IgD-negative memory B cell (primary cell): Measurements from ENCODE around the gene MROH9. TPM values are rescaled to one million over a fixed set of nuclear protein-coding genes. Genes with fewer than 3 reads are reported as not detected.
"Not testable (repeated sequence)": the region's sequence is repeated elsewhere in the genome, so short reads cannot be mapped to it uniquely, and the experiment has no call there.

Source experiments
- H3K27ac Mint-ChIP-seq, 3 donors: one replicate each; pipeline ENCODE4 v1.8.0; 2020 to 2022; ENCODE audit warnings: mild to moderate bottlenecking in 3 of 3, mixed read lengths in 3 of 3, moderate library complexity in 1 of 3
- H3K27me3 Mint-ChIP-seq: one replicate; pipeline ENCODE4 v1.8.0; 2021; ENCODE audit warnings: mixed read lengths
- H3K36me3 Mint-ChIP-seq: one replicate; pipeline ENCODE4 v1.8.0; 2020; ENCODE audit warnings: mild to moderate bottlenecking, mixed read lengths
- H3K4me1 Mint-ChIP-seq, 3 donors: one replicate each; pipeline ENCODE4 v1.8.0; 2020 to 2022; ENCODE audit warnings: mixed read lengths in 3 of 3, mild to moderate bottlenecking in 1 of 3
- H3K4me3 Mint-ChIP-seq, 4 donors: one replicate each; pipeline ENCODE4 v1.8.0; 2020 to 2022; ENCODE audit warnings: mild to moderate bottlenecking in 4 of 4, mixed read lengths in 4 of 4, moderate library complexity in 3 of 4
- H3K9me3 Mint-ChIP-seq, 3 donors: one replicate each; pipeline ENCODE4 v1.8.0; 2020 to 2021; ENCODE audit warnings: mixed read lengths in 3 of 3, mild to moderate bottlenecking in 1 of 3
- polyA plus RNA-seq: library from polyadenylated mRNA; unstranded; fragments of 300-500 nt; fragmentation: Illumina TruSeq; gene quantifications from one replicate; pipeline ENCODE4 v1.2.3, GENCODE V29; 2021

The MROH9 gene
- polyA plus RNA-seq, 1 donor from 2014 or later = not detected

DNA sequence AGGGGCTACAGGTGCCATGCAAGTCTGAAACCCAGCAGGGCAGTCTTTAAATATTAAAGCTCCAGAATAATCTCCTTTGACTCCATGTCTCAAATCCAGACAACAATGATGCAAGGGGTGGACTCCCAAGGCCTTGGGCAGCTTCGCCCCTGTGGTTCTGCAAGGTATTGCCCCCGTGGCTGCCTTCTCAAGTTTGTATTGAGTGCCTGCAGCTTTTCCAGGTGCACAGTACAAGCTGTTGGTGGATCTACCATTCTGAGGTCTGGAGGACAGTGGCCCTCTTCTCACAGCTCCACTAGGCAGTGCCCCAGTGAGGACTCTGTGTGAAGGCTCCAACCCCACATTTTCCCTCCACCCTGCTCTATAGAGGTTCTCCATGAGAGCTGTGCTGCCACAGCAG lies 3.7 kb upstream of the MROH9 start:
- Mint-ChIP-seq H3K27me3 (no peaks in the 10 kb centered on the region), H3K4me1 (peaks cover 0 to 8% (median 2%) of the 10 kb centered on the region in 3 donors), H3K36me3 (peaks cover 2% of the 10 kb centered on the region), H3K4me3 (no peak overlapping the region), H3K27ac (no peak overlapping the region), H3K9me3 (no peaks in the 10 kb centered on the region)

DNA sequence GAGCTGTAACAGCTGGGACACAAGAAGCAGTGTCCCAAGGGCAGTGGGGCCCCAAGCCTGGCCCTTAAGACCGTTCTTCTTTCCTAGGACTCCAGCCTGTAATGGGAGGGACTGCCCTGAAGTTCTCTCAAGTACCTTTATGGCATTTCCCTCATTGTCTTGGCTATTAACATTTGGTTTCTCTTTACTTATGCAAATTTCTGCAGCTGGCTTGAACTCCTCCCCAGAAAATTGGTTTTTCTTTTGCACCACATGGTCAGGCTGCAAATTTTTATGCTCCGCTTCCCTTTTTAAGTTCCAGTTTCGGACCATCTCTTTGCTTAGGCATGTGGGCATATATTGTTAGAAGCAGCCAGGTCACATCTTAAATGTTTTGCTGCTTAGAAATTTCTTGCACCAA lies 3.1 kb upstream of the MROH9 start:
- Mint-ChIP-seq H3K4me1 (peaks cover 0 to 8% (median 2%) of the 10 kb centered on the region in 3 donors), H3K4me3 (no peak overlapping the region), H3K27me3 (no peaks in the 10 kb centered on the region), H3K36me3 (peaks cover 2% of the 10 kb centered on the region), H3K9me3 (no peaks in the 10 kb centered on the region), H3K27ac (no peak overlapping the region)

DNA sequence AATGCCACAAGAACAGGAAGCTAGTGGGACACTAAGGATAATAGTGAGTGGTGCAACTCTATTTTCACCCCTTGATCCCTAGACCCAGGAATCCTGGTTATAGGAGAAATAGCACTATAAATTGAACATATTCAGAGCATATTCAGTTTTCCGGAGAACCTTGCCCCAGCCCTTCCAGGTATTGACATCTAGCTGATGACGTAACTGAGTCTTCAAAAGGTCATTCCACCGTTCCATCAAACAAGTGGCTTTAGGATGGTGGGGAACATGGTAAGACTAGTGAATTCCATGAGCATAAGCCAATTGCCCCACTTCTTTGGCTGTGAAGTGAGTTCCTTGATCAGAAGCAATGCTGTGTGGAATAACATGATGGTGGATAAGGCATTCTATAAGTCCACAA lies 2.9 kb downstream of the MROH9 start:
- Mint-ChIP-seq H3K4me3 (no peak overlapping the region), H3K4me1 (no peaks in the 10 kb centered on the region), H3K36me3 (no peaks in the 10 kb centered on the region), H3K9me3 (peaks cover 0 to 5% (median 0%) of the 10 kb centered on the region in 3 donors), H3K27ac (no peak overlapping the region), H3K27me3 (peaks cover 3% of the 10 kb centered on the region)

DNA sequence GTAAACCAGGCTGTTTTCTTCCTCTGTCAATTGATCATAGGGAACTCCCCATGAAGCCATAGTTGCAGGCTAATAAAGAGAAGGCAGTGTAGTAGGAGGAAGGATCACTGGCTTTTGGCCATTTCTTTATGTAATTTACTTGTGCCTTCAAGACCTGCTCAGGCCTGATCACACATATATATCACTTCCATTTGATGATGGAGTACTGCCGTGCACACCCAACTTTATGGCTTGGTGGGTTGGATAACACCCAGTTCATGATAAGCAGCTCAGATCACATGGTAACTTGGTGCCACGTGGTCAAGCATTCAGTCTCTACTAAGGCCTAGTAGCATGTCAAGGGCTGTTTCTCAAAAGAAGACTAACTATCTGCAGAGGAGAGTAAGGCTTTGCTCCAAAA lies 4.1 kb downstream of the MROH9 start:
- Mint-ChIP-seq H3K27ac (no peak overlapping the region), H3K9me3 (peaks cover 0 to 5% (median 0%) of the 10 kb centered on the region in 3 donors), H3K27me3 (peaks cover 3% of the 10 kb centered on the region), H3K4me3 (no peak overlapping the region), H3K36me3 (no peaks in the 10 kb centered on the region), H3K4me1 (no peaks in the 10 kb centered on the region)

DNA sequence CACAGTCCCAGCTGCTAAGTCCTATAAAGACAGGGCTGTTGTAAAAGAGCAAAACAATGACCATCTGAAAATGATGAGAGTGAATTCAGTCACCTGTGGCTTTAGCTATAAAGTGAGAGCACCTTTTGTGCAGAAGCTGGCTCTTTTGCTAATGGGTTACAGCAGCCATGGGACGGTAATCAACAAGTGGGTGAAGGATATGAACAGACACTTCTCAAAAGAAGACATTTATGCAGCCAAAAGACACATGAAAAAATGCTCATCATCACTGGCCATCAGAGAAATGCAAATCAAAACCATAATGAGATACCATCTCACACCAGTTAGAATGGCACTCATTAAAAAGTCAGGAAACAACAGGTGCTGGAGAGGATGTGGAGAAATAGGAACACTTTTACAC lies 16.4 kb downstream of the MROH9 start:
- H3K4me3 Mint-ChIP-seq, H3K36me3 Mint-ChIP-seq, H3K27ac Mint-ChIP-seq, H3K27me3 Mint-ChIP-seq, H3K9me3 Mint-ChIP-seq, H3K4me1 Mint-ChIP-seq: not testable (repeated sequence)

DNA sequence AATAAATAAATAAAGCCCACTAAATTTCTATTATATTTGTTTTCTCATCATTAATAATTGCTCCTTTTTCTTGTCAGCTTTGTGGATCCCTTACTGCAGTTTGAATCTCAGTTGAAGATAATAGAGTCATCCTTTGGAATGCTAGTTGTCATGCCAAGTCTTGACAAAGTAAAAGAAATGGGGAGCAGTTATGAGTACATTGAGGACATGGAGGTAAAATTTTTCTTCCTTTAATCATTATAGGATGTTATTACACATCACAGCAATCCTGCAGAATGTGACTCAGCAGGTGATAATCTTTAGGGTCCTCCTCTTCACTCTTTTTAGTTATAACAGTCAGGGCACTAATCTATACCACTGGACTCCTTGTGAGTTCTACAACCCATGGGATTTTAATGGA lies 24.1 kb downstream of the MROH9 start:
- Mint-ChIP-seq H3K27ac (no peak overlapping the region), H3K9me3 (no peaks in the 10 kb centered on the region), H3K4me1 (no peaks in the 10 kb centered on the region), H3K4me3 (no peak overlapping the region), H3K36me3 (no peaks in the 10 kb centered on the region), H3K27me3 (no peaks in the 10 kb centered on the region)

DNA sequence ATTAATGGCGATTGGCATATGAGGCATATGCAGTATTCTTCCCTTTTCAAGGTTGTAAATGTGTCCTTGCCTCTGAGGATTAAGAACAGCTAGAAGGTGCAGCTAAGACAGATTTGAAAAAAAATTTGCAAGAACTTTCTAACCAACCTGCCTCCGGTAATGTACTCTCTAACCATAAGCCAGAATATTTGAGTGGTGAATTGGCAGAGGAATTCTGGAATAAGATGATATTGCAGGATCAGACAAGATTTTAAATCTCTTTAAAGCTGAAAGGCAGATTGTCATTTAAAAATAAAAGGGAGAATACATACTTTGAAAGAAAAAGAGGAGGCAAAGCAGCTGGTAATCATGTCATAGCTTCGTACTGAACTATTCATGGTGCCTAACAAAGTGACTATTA lies 29.2 kb downstream of the MROH9 start:
- no peaks in the 10 kb centered on the region for H3K4me1 Mint-ChIP-seq
- no peaks in the 10 kb centered on the region for H3K27me3 Mint-ChIP-seq
- no peaks in the 10 kb centered on the region for H3K9me3 Mint-ChIP-seq
- no peak overlapping the region for H3K27ac Mint-ChIP-seq
- H3K36me3 Mint-ChIP-seq = no peaks in the 10 kb centered on the region
- H3K4me3 Mint-ChIP-seq = no peak overlapping the region

DNA sequence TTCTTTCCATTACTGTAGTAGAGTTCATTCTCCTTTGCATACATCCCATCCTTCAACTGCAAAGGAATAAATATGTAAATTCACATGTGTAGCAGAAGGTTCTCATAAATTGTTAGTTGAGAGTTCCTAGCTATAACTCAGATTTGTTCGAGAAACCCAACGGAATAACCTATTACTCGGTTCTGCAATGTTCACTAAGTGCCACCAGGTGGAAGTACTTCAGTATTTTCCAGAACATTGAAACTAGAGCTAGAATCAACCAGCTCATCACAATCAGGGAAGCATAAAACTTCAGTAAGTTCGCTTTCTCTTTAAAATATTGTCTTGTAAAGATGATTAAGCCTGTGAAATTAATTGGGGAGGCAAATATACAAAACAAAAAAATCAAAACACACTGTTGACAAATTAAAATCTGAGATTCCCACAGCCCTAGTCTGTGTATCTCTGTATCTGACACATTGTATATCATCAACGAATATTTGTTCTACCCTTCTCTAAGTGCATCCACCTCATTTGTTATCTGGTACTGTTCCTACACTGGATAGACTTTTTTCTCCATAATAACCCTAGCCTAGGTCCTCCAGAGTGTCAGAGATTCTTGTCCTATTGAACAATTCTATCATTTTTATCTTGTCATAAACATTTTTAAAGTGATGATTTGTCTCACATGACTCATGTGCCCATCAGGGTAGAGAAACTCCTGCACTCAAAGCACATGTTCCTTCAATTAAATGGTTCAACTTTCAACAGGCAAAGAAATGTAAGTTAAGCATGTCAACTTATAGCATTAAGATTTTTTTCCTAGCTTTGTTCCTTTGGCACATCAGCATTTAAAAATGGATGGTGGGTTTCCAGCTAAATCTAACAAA lies 31.9 kb downstream of the MROH9 start:
- H3K4me3 Mint-ChIP-seq = no peak overlapping the region
- no peak overlapping the region for H3K27ac Mint-ChIP-seq
- no peaks in the 10 kb centered on the region for H3K9me3 Mint-ChIP-seq
- H3K36me3 Mint-ChIP-seq = no peaks in the 10 kb centered on the region
- H3K27me3 Mint-ChIP-seq = no peaks in the 10 kb centered on the region
- no peaks in the 10 kb centered on the region for H3K4me1 Mint-ChIP-seq

DNA sequence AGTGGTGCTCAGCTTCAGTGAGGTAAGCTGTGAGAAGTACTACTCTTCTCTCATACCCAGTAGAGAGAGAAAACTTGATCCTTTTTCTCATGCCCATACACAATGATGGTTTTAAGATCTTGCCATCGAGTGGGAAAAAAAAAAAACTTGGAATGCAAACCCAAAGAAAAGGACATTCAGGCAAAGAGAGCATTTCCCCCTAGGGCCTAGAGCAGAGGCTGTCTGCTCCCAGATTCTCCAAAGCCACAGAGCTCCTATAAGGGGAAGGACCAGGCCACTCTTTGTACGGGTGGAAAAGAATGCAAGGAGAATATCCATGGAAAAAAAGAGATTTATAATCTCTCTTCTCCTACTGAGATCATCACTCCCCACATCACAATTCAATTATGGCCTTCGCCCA lies 34.9 kb downstream of the MROH9 start:
- H3K27me3 Mint-ChIP-seq = peaks cover 3% of the 10 kb centered on the region
- no peaks in the 10 kb centered on the region for H3K36me3 Mint-ChIP-seq
- no peak overlapping the region for H3K27ac Mint-ChIP-seq
- no peaks in the 10 kb centered on the region for H3K4me1 Mint-ChIP-seq
- no peak overlapping the region for H3K4me3 Mint-ChIP-seq
- no peaks in the 10 kb centered on the region for H3K9me3 Mint-ChIP-seq

DNA sequence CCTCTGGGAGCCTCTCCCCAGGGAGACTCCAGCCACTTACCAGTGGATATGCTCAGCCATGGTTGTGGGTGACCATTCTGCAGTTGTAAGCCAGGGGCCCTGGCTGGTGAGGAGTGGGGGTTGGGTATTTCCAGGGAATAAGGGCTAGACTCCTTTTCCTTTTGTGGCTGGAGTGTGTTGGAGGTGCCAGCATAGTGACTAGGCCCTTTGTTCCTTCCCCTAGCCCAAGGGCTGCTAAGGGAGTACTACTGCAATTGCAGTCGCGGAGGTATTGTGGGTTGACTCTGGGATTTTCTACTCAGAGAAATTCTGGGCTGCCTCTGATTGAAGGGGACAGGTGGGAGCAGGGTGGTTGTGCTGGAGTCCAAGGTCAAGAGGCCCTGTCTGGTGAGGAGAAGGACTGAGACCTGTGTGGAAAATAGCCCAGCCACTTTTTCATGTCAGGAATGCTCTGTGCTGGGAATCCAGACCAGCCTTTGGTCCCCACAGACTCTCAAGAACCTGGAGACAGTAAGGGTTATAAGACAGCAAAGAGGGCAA lies 43.1 kb downstream of the MROH9 start:
- no peak overlapping the region for H3K4me3 Mint-ChIP-seq
- peaks cover 1% of the 10 kb centered on the region for H3K27me3 Mint-ChIP-seq
- H3K36me3 Mint-ChIP-seq = no peaks in the 10 kb centered on the region
- H3K4me1 Mint-ChIP-seq = no peaks in the 10 kb centered on the region
- H3K27ac Mint-ChIP-seq = no peak overlapping the region
- peaks cover 11 to 17% (median 11%) of the 10 kb centered on the region in 3 donors for H3K9me3 Mint-ChIP-seq

DNA sequence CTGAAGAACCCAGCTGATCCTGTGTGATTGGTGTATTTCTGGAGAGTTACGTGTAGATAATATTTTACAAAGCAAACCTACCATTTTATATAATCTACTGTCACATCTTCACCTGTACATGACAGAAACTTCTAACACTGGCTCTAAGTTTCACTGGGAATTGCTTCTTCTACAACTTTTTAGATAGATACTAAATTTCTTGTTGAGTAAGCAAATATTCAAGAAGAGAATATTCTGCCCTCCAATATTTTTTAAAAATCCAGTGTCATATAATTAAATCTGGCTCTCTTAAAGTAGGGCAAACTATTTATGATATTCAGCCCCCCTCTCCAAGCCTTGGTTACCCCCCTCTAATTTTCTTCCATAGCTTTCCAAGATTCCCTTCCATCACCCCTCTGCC lies 50.1 kb downstream of the MROH9 start:
- Mint-ChIP-seq H3K4me1 (no peaks in the 10 kb centered on the region), H3K9me3 (peaks cover 3 to 5% (median 4%) of the 10 kb centered on the region in 3 donors), H3K27me3 (peaks cover 1% of the 10 kb centered on the region), H3K4me3 (no peak overlapping the region), H3K27ac (no peak overlapping the region), H3K36me3 (no peaks in the 10 kb centered on the region)

DNA sequence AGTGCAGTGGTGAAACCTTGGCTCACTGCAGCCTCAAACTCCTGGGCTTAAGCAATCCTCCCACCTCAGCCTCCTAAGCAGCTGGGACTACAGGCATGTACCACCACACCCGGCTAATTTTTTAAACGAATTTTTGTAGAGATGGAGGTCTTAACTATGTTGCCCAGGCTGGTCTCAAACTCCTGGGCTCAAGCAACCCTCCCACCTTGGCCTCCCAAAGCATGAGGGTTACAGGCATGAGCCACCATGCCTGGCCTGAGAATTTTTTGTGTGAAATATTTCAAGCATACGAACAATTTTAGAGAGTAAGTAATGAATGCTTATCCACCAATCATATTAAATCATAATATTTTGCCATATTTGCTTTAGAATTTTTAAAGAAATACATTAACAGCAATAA lies 51.6 kb downstream of the MROH9 start:
- Mint-ChIP-seq H3K27ac (no peak overlapping the region), H3K4me3 (no peak overlapping the region), H3K36me3 (no peaks in the 10 kb centered on the region), H3K4me1 (no peaks in the 10 kb centered on the region), H3K9me3 (no peaks in the 10 kb centered on the region), H3K27me3 (no peaks in the 10 kb centered on the region)

DNA sequence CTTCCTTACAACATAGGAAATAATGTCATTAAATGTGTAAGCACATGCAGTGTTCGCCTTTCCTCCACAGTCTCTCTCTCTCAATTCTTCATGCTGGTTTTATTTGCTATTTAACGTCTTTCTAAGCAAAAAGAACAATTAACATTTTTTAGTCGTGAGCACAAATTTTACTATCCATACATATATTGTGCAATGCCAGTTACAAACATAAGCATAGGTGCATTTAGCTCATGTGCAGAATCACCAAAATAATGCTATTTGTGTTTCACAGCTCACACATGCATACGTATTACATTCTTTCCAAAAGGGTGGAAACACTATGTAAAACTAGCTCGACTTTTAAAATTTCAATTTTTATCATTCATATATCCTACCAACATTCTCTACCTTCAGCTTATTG lies 52.1 kb downstream of the MROH9 start:
- H3K27me3 Mint-ChIP-seq = no peaks in the 10 kb centered on the region
- H3K27ac Mint-ChIP-seq = no peak overlapping the region
- H3K9me3 Mint-ChIP-seq = no peaks in the 10 kb centered on the region
- no peak overlapping the region for H3K4me3 Mint-ChIP-seq
- no peaks in the 10 kb centered on the region for H3K36me3 Mint-ChIP-seq
- no peaks in the 10 kb centered on the region for H3K4me1 Mint-ChIP-seq

DNA sequence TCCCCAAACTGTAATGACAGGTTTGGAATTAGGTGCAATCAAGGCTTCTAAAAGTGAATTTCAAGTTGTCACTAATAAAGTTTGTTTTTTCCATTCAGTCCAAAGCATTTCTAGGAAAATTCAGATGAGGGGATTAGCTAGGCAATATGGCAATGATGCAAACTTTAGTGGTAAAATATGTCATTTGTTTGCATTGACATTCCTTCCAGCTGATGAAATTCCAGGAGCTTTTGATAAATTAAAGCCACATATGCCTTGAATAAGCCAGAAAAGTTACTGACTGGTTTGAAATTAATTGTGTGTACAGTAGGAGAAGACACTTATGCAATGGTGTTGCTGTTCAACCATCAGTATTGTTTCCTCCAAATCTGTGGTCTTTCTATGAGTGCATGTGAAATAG lies 57.8 kb downstream of the MROH9 start:
- no peaks in the 10 kb centered on the region for H3K27me3 Mint-ChIP-seq

DNA sequence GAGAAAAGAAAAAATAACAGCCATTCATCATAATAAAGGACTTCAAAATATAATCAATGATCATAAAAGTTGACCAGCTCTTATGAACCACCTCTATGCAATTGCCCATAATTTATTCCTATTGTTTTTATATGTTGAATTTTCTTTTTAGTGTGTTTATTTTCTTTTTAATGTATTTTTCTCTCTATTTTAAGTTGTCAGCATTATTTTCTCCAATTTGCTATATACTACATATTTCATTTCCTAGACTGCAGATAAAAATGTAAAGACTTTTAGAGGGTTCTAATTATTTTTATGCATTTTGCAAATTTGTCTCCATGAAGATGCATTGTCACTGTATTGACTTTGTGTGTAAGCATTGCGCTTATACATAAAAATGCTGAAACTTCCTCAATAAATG lies 58.4 kb downstream of the MROH9 start:
- Mint-ChIP-seq H3K27me3 (no peaks in the 10 kb centered on the region), H3K9me3 (no peaks in the 10 kb centered on the region), H3K27ac (no peak overlapping the region), H3K36me3 (no peaks in the 10 kb centered on the region), H3K4me1 (no peaks in the 10 kb centered on the region), H3K4me3 (no peak overlapping the region)

More for the DNA sequence above, 57.8 kb downstream of the MROH9 start:
- H3K9me3 Mint-ChIP-seq = no peaks in the 10 kb centered on the region
- H3K4me3 Mint-ChIP-seq = no peak overlapping the region
- H3K27ac Mint-ChIP-seq = no peak overlapping the region
- no peaks in the 10 kb centered on the region for H3K4me1 Mint-ChIP-seq
- H3K36me3 Mint-ChIP-seq = no peaks in the 10 kb centered on the region

DNA sequence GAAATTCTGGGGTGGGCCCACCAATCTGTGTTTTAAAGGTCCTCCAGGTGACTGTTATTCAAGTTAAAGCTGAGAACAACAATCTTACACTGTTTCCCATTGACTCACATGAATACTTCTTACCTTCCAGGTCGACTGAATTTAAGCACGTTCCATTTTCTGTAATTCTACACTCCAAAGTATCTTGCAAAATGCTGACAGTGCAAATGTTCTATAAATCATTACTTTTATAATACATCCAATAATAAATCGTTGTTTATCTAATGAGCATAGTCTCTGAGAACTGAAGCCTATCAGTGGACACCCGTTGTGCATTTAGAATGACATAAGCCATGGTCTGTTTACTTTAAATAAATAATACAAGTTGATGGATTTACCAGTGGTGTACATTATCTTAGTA lies 79.5 kb downstream of the MROH9 start:
- no peaks in the 10 kb centered on the region for H3K36me3 Mint-ChIP-seq
- no peak overlapping the region for H3K4me3 Mint-ChIP-seq
- H3K4me1 Mint-ChIP-seq = peaks cover 0 to 1% (median 0%) of the 10 kb centered on the region in 3 donors
- H3K9me3 Mint-ChIP-seq = peaks cover 0 to 3% (median 2%) of the 10 kb centered on the region in 3 donors
- no peak overlapping the region for H3K27ac Mint-ChIP-seq
- peaks cover 4% of the 10 kb centered on the region for H3K27me3 Mint-ChIP-seq
